DOHH2 (cell line): ENCODE data around the gene GDE1.

Experiments used
- CTCF ChIP-seq: fragments of 200-600 bp; sonication (generic); IDR thresholded peaks from one replicate; pipeline ENCODE4 v1.5.1; 2014; ENCODE audit warnings: antibody characterized with exemption, mild to moderate bottlenecking, low read depth, low read length; ENCODE audit not compliant: poor library complexity, severe bottlenecking
- EZH2phosphoT487 ChIP-seq: fragments of 200-600 bp; sonication (generic); IDR thresholded peaks from 2 replicates; pipeline ENCODE4 v1.6.1; 2017; ENCODE audit warnings: borderline replicate concordance, mild to moderate bottlenecking, antibody characterized with exemption, low read length, moderate library complexity, mixed read lengths

- TF ChIP-seq CTCF (no peak), EZH2phosphoT487 (no peak)
Observed at GRCh38 chr16:19474617-19475016, 47.3 kb downstream of the GDE1 start.
